ENCODE data around the gene EPHA4.
A peak's percentile ranks its signal among the peaks of the same experiment; 100 is the strongest.

Gene EPHA4

GRCh38 chr2:221572219-221572820, at the start of gene EPHA4:
Gene EPHA4, minus strand, starts transcription at chr2:221572304. Its CDS starts 56 bp downstream, at chr2:221572248.
- peak; percentile 60 for DNase-seq

DNA sequence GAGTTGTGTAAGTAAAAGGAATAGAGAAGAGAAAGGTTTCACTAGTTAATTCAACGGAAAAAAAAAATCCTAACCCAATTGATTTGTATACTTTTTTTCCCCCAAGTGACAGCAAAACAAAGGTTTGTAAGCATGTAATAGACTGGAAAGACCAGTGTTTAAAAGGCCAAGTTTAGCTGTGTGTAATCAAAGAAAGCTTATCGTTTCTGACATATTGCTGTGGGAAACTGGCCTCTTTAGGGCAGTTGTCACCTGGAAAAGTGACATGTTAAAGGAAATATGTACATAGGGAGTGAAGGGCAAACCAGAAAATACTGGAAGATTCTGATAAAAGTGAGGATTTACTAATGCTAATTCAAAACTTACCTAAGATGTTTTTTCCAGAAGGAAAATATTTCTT, 45.9 kb upstream of the EPHA4 start:
- DNase-seq, result no peak

DNA sequence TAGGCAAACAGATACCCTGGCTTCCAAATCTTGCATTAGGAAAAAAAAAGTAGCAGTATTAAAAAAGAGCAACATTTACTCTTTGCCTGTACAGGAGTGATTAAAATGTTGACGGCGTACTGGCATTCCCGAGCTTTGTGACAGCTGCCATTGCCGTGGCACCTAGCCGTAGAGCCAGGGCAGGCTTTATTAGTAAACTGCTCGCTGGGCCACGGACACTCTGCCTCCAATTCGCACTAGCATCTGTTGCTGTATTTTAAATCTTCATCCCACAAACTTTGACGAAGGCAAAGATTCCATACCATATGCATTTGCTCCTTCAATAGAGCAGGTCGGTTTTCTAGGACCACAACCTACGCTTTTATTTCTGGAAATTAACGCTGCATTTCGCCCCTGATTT, 44.5 kb upstream of the EPHA4 start:
- no peak for DNase-seq

GRCh38 chr2:221614274-221614673, 42.2 kb upstream of the EPHA4 start:
- DNase-seq, result no peak

DNA sequence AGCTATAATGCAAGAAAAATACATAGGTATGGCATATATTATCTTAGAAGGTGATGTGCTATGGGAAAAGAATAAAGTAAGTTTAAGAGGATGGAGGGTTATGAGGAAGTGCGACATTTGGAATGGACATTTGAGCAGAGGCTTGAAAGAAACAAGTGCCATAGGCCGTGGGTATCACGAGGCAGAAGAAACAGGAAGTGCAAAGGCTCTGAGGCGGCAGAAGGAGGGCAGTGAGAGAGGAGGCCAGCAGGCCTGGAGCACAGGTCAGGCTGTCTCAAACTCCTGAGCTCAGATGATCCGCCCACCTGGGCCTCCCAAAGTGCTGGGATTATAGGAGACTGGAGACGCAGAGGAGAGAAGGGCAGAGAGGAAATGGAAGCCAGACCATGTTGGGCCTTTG, 40.7 kb upstream of the EPHA4 start:
- DNase-seq, result no peak

GRCh38 chr2:221612161-221612560, 40.1 kb upstream of the EPHA4 start:
- no peak for DNase-seq

- no peak for DNase-seq
Observed at GRCh38 chr2:221610675-221611074, 38.6 kb upstream of the EPHA4 start.

- no peak for DNase-seq
Observed at GRCh38 chr2:221610255-221610654, 38.2 kb upstream of the EPHA4 start.

- no peak for DNase-seq
Observed at GRCh38 chr2:221608442-221608841, 36.3 kb upstream of the EPHA4 start.

DNA sequence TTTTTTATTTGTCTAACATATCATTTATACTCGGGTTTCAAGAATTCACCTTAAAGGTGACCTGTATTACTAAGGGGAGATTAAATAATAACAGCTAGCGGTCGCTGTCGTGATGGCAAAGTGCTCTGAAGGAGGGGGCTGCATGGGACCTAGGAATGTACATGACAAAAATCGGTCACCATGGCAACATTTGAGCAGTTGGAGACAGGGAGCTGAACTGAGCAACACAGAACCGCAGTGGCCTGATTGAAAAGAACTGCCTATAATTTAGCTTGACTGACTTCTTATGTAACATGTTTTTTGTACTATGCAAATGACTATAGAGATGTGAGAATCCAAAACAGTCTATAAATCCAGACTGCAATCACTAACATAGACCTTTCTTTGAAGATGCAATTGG, 34.3 kb upstream of the EPHA4 start:
- DNase-seq, result no peak

DNA sequence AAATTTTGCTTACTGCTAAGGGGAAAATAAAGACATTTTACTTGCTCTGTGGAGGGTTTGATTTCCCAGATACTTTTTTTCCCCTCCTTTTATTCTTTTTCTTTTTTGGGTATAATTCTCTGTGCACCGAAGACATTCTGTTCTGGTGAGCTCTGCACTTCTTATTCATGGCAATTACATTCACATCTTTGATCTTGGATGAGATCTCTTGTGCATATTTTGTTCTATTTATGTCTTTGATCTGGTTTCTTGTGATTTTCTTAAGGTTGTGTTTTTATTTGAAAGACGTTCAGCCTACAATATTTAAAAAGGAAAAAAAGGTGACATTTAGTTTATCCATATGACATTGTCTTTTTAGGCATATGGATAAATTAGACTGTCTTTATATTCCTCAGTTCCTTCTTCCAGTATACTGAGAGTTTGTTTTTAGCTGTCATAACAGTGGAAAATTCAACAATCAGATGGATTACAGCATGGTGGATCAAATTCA, 33.7 kb upstream of the EPHA4 start:
- no peak for DNase-seq

DNA sequence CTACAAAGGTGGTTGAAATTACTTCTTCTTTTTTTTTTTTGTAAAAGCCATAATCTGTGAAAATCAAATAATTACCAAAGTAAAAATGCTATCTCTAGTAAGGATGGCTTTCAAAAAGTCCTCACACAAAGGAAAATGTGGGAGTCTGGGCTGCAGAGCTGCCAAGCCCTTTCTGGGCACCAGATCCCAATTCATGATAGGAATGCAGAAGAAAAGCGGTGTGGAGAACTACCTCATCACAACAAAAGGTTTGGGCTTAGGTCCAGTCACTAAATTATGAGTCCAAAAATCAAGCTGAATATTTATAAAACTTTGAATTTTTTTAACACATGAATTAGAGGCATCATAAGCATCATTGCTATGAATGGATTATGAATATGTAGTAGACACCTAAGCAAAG, 30.8 kb upstream of the EPHA4 start:
- no peak for DNase-seq

DNA sequence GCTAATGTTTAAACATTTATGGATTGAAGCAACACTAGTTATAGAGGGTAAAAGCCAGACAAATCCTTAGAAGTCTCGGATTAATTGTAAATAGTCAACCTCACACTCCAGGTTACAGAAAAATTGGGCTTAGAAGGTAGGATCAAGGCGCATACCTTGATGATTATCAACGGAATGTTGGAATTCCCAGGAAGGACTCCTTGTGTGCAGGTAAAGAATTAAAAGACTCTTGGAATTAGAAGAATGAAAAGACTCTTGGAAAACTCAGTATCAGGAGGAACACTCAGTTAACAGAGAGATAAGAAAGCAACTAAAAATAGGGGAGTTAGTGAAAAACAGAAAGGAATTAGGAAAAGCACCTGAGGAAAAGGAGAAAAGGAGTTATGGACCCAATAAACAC, 29.3 kb upstream of the EPHA4 start:
- no peak for DNase-seq

- no peak for DNase-seq
Observed at GRCh38 chr2:221600388-221600787, 28.3 kb upstream of the EPHA4 start.

DNA sequence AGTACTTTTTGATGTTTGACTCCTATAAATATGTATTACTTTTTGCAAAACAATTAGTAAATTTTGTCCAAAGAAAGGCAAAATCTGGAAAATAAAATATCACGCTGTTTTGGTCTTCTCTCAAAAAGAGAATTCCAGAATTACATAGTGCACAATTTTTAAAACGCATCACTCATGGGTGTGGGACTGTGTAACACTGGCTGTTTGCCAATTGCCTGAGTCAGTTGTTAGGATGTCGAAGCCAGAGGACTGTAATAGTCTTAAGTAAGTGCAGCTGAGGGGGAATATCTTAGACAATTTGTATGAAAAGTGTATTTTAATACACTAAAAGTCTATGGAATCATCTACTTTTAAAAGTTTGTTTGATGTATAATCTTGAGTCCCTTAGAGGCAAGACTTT, 24.1 kb upstream of the EPHA4 start:
- no peak for DNase-seq

DNA sequence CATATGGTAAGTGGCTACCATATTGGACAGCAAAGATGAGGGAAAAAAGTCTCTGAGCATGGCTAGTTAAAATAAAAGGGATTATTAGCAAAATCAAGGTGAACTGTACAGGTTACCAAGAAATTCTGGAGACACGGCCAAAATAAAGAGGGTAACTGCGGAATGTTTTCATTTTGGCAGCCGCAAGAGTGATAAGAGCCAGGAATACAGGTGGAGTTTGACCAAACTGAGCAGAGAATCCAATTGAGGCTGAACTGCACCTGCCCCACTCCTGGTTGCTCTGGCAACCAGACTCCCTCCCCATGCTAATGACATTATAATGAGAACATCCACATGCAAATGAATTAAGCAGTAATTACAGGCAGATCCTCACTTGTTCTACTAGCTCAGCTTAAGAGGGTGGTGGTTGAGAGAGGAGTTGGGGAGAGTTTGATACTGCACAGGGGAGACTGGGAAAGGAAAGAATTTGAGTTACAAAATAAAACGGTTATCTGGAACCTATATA, 18.8 kb upstream of the EPHA4 start:
- DNase-seq, result no peak

GRCh38 chr2:221589696-221590095, 17.6 kb upstream of the EPHA4 start:
- no peak for DNase-seq

- DNase-seq, result no peak
Observed at GRCh38 chr2:221588306-221588985, 16.3 kb upstream of the EPHA4 start.

DNA sequence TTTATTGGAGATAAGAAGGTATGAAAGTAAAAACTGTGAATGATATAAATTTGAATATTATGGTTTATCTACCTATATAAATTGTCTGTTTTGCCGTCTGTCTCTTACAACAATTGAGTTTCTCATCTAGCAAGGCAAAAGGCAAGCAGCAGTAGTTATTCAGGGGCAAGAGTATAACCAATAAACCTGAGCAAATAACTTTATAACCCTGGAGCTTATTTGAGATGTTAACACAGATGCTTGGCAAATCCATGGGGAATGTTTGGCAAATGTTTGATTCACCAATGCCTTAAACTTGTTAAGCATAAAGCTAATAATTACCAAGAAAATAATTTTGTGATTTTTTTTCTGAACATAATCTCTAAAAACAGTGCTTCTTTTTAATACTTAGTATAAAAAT, 9.9 kb upstream of the EPHA4 start:
- DNase-seq, result no peak

DNA sequence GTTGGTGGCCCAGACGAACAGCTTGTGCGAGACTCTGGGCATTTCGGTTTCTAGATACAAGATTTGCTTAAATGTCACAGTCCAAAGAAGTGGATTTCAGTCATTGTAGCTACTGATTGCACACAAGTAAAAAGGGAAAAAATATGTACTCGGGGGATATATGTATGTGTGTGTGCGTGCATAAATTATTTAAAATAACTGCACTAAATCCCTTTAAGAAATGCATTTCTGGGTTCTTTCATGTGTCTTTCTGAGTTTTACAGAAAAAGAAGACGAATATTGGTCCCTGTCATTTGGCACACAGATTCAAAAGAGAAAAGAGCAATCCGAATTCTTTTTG, 2.1 kb upstream of the EPHA4 start:
- DNase-seq, result no peak

- DNase-seq, result peak; percentile 62
Observed at GRCh38 chr2:221573430-221574230, 1.5 kb upstream of the EPHA4 start.

- DNase-seq, result peak; percentile 13
Observed at GRCh38 chr2:221572821-221573429, 821 bp upstream of the EPHA4 start.

GRCh38 chr2:221571551-221572218, 419 bp downstream of the EPHA4 start:
- DNase-seq, result no peak
